WTC11 (cell line): ENCODE measurements around the gene NLN. TPM values are rescaled to one million over a fixed set of nuclear protein-coding genes. Genes with fewer than 3 reads are reported as not detected.
"Not testable (repeated sequence)": the region's sequence is repeated elsewhere in the genome, so short reads cannot be mapped to it uniquely, and the experiment has no call there.

ENCODE experiments used
- ATAC-seq: fragments of 200-7000 bp; cut with Tn5 transposase; 2 replicates; pipeline ENCODE4 v1.10.0; 2021; ENCODE audit warnings: mild to moderate bottlenecking, moderate library complexity
- CTCF ChIA-PET: fragments of 300-600 bp; sonication (Branson Sonifier 250); formaldehyde crosslinking; loops from one replicate; lab custom pipeline; 2021; ENCODE audit warnings: antibody characterized with exemption; lab: Charles Lee
- POLR2A ChIA-PET: fragments of 350-600 bp; sonication (Branson Sonifier 250); formaldehyde crosslinking; loops from one replicate; lab custom pipeline; 2021; ENCODE audit warnings: antibody characterized with exemption; lab: Charles Lee
- DNase-seq: peaks from one replicate; pipeline ENCODE4 v3.0.0; 2021; ENCODE audit warnings: low spot score
- H3K27ac Mint-ChIP-seq: 2 replicates; pipeline ENCODE4 v1.8.0; 2021; ENCODE audit warnings: mixed read lengths
- H3K27me3 Mint-ChIP-seq: 2 replicates; pipeline ENCODE4 v1.8.0; 2021; ENCODE audit warnings: low read depth, mild to moderate bottlenecking, moderate library complexity, mixed read lengths
- H3K36me3 Mint-ChIP-seq: 2 replicates; pipeline ENCODE4 v1.8.0; 2021; ENCODE audit warnings: mixed read lengths
- H3K4me1 Mint-ChIP-seq: 2 replicates; pipeline ENCODE4 v1.8.0; 2022; ENCODE audit warnings: mixed read lengths
- H3K4me3 Mint-ChIP-seq: 2 replicates; pipeline ENCODE4 v1.8.0; 2021; ENCODE audit warnings: mild to moderate bottlenecking, moderate library complexity, mixed read lengths
- H3K9me3 Mint-ChIP-seq: 2 replicates; pipeline ENCODE4 v1.8.0; 2021; ENCODE audit warnings: mixed read lengths
- AR ChIP-seq: fragments of 250-450 bp; sonication (Bioruptor Pico); IDR thresholded peaks from 2 replicates; pipeline ENCODE4 v1.9.0; 2021; ENCODE audit warnings: mild to moderate bottlenecking
- CBFB ChIP-seq: sonication (generic); formaldehyde crosslinking; IDR thresholded peaks from 2 replicates; pipeline ENCODE4 v1.8.1; 2022; ENCODE audit warnings: mild to moderate bottlenecking, low read depth, missing genetic modification reagents
- CREM ChIP-seq: sonication (generic); formaldehyde crosslinking; IDR thresholded peaks from 2 replicates; pipeline ENCODE4 v1.8.1; 2022; ENCODE audit warnings: mild to moderate bottlenecking, missing genetic modification reagents, moderate library complexity
- ERG ChIP-seq: fragments of 250-450 bp; sonication (Bioruptor Pico); IDR thresholded peaks from 2 replicates; pipeline ENCODE4 v1.8.0; 2021; ENCODE audit warnings: mild to moderate bottlenecking
- FOXK1 ChIP-seq: sonication (generic); formaldehyde crosslinking; IDR thresholded peaks from 2 replicates; pipeline ENCODE4 v1.8.0; 2022; ENCODE audit warnings: mild to moderate bottlenecking, moderate library complexity, missing genetic modification reagents
- IRF2 ChIP-seq: sonication (generic); formaldehyde crosslinking; IDR thresholded peaks from 2 replicates; pipeline ENCODE4 v1.8.0; 2022; ENCODE audit warnings: low read depth, missing genetic modification reagents, borderline replicate concordance
- JUN ChIP-seq: sonication (generic); formaldehyde crosslinking; IDR thresholded peaks from 2 replicates; pipeline ENCODE4 v1.8.0; 2023; ENCODE audit warnings: mild to moderate bottlenecking, missing genetic modification reagents
- KAT7 ChIP-seq: sonication (generic); formaldehyde crosslinking; IDR thresholded peaks from 2 replicates; pipeline ENCODE4 v1.8.1; 2023; ENCODE audit warnings: missing genetic modification reagents, mild to moderate bottlenecking, borderline replicate concordance
- MLX ChIP-seq: sonication (generic); formaldehyde crosslinking; IDR thresholded peaks from 2 replicates; pipeline ENCODE4 v1.8.1; 2023; ENCODE audit warnings: mild to moderate bottlenecking, missing genetic modification reagents, moderate library complexity
- MYBL2 ChIP-seq: sonication (generic); formaldehyde crosslinking; IDR thresholded peaks from 2 replicates; pipeline ENCODE4 v1.8.1; 2023; ENCODE audit warnings: mild to moderate bottlenecking, moderate library complexity, missing genetic modification reagents
- NFE2L1 ChIP-seq: sonication (generic); formaldehyde crosslinking; IDR thresholded peaks from 2 replicates; pipeline ENCODE4 v1.8.1; 2023; ENCODE audit warnings: missing genetic modification reagents
- NR1H2 ChIP-seq: sonication (generic); formaldehyde crosslinking; IDR thresholded peaks from 2 replicates; pipeline ENCODE4 v1.9.0; 2021; ENCODE audit warnings: mild to moderate bottlenecking, moderate library complexity, missing genetic modification reagents
- STAT6 ChIP-seq: sonication (generic); formaldehyde crosslinking; conservative IDR thresholded peaks from 2 replicates; pipeline ENCODE4 v1.8.1; 2023; ENCODE audit warnings: mild to moderate bottlenecking, low read depth, missing genetic modification reagents, moderate library complexity
- TEAD4 ChIP-seq: sonication (generic); formaldehyde crosslinking; IDR thresholded peaks from 2 replicates; pipeline ENCODE4 v1.8.0; 2022; ENCODE audit warnings: mild to moderate bottlenecking, missing genetic modification reagents
- TP53 ChIP-seq: sonication (generic); formaldehyde crosslinking; IDR thresholded peaks from 2 replicates; pipeline ENCODE4 v1.8.1; 2023; ENCODE audit warnings: mild to moderate bottlenecking, missing genetic modification reagents
- ZNF219 ChIP-seq: sonication (generic); formaldehyde crosslinking; IDR thresholded peaks from 2 replicates; pipeline ENCODE4 v1.8.0; 2023; ENCODE audit warnings: missing genetic modification reagents, mild to moderate bottlenecking, borderline replicate concordance
- ZNF263 ChIP-seq: sonication (generic); formaldehyde crosslinking; IDR thresholded peaks from 2 replicates; pipeline ENCODE4 v1.8.1; 2022; ENCODE audit warnings: low read depth, mild to moderate bottlenecking, moderate library complexity, missing genetic modification reagents
- ZNF317 ChIP-seq: sonication (generic); formaldehyde crosslinking; IDR thresholded peaks from 2 replicates; pipeline ENCODE4 v1.8.1; 2023; ENCODE audit warnings: low read depth, mild to moderate bottlenecking, moderate library complexity, missing genetic modification reagents, borderline replicate concordance
- ZNF416 ChIP-seq: fragments of 250-450 bp; sonication (Bioruptor Pico); IDR thresholded peaks from 2 replicates; pipeline ENCODE4 v1.9.0; 2021; ENCODE audit warnings: mild to moderate bottlenecking, inconsistent platforms
- ZNF671 ChIP-seq: fragments of 250-450 bp; sonication (Bioruptor Pico); IDR thresholded peaks from 2 replicates; pipeline ENCODE4 v1.8.0; 2021; ENCODE audit warnings: mild to moderate bottlenecking
- total RNA-seq: library from RNA; stranded (reverse); gene quantifications from 3 replicates; pipeline ENCODE4 v1.2.3, GENCODE V29; 2021
- TF ChIP-seq, protein P1 (sequence below): sonication (generic); formaldehyde crosslinking; IDR thresholded peaks from 2 replicates; pipeline ENCODE4 v1.8.0; 2022; ENCODE audit warnings: mild to moderate bottlenecking, missing genetic modification reagents
- TF ChIP-seq, protein P2 (sequence below): fragments of 250-450 bp; sonication (Bioruptor Pico); conservative IDR thresholded peaks from 2 replicates; pipeline ENCODE4 v1.9.0; 2021; ENCODE audit warnings: mild to moderate bottlenecking

NLN gene
- total RNA-seq, 1 experiment from 2014 or later, result 163 TPM

DNA sequence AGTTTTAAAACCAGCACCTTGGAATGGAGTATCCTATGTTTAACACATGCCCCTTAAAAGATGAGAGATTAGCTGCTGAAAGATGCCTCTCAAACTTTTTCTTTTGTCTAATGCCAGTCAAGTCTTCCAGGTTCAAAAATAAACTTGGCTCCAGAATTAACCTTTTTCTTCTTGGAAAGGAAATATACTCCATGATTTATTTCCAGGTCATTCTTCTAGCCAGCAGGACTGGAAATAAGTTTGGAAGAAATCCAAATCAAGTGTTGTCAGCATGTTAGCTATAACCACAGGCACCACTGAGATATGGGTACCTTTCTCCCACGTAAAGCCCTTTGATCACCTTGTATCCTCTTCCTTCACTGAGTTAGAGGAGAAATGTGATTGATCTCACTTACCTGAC is 56.1 kb downstream of the NLN start (continued):
- TF ChIP-seq AR (CRISPR knock-in tag), result no peak
- TF ChIP-seq JUN (CRISPR knock-in tag), result no peak
- no peak for TF ChIP-seq CREM (CRISPR knock-in tag)
- no peak for TF ChIP-seq NFE2L1 (CRISPR knock-in tag)
- TF ChIP-seq, protein P1, sequence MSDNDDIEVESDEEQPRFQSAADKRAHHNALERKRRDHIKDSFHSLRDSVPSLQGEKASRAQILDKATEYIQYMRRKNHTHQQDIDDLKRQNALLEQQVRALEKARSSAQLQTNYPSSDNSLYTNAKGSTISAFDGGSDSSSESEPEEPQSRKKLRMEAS, result no peak
- no peak for TF ChIP-seq FOXK1 (CRISPR knock-in tag)

GRCh38 chr5:65779643-65780042 is 57.6 kb downstream of the NLN start:
- TF ChIP-seq FOXK1 (CRISPR knock-in tag), result no peak
- no peak for TF ChIP-seq ZNF671
- TF ChIP-seq IRF2 (CRISPR knock-in tag), result no peak
- TF ChIP-seq STAT6 (CRISPR knock-in tag), result no peak
- TF ChIP-seq ZNF416 (CRISPR knock-in tag), result no peak
- no peak for TF ChIP-seq MYBL2
- TF ChIP-seq NR1H2, result no peak
- no peak for TF ChIP-seq ZNF219
- TF ChIP-seq CBFB, result no peak
- no peak for TF ChIP-seq ZNF317 (CRISPR knock-in tag)
- H3K27ac Mint-ChIP-seq, result no peak overlapping the region
- no peak overlapping the region for H3K4me3 Mint-ChIP-seq
- no peak for ATAC-seq
- DNase-seq, result no peak
- peaks cover 49% of the 10 kb centered on the region for H3K36me3 Mint-ChIP-seq
- H3K9me3 Mint-ChIP-seq, result no peaks in the 10 kb centered on the region
- ChIA-PET CTCF (no interaction called here), POLR2A (no interaction called here)
- H3K4me1 Mint-ChIP-seq, result no peaks in the 10 kb centered on the region
- H3K27me3 Mint-ChIP-seq, result no peaks in the 10 kb centered on the region

GRCh38 chr5:65788296-65788695 is 66.3 kb downstream of the NLN start:
- H3K27me3 Mint-ChIP-seq, H3K9me3 Mint-ChIP-seq, H3K27ac Mint-ChIP-seq, DNase-seq, CTCF ChIA-PET, H3K4me1 Mint-ChIP-seq, H3K4me3 Mint-ChIP-seq, ATAC-seq, POLR2A ChIA-PET: not testable (repeated sequence)
- H3K36me3 Mint-ChIP-seq, result peaks cover 36% of the 10 kb centered on the region

DNA sequence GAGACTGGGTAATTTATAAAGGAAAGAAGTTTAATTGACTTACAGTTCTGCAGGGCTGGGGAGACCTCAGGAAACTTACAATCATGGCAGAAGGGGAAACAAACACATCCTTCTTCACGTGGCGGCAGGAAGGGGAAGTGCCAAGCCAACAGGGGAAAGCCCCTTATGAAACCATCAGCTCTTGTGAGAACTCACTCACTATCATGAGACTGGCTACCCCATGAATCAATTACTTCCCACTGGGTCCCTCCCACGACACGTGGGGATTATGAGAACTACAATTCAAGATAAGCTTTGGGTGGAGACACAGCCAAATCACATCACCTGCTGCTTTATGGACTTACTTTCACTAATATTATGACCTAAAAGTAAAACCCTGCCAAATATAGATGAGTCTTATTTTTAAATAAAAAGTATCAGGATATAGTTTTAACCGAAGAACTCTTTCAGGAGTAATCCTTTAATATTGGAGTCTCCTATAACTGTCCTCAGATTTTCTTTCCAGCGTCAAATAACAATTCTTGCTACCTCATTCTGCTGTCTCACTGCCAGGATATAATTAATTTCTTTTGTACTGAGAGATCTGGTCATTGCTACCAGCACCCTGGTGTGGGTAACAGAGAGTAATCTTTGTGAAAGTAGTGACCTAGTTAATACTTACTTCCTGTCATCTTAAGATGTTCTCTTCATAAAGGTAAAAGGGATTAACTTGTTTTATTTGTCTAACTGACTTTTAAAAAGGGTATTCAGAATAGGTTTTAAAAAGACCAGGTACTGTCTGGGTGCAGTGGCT is 68.6 kb downstream of the NLN start:
- no peaks in the 10 kb centered on the region for H3K9me3 Mint-ChIP-seq
- H3K27me3 Mint-ChIP-seq, result no peaks in the 10 kb centered on the region
- no peak overlapping the region for H3K4me3 Mint-ChIP-seq
- CTCF ChIA-PET, result no interaction called here
- no peaks in the 10 kb centered on the region for H3K4me1 Mint-ChIP-seq
- H3K27ac Mint-ChIP-seq, result no peak overlapping the region
- ATAC-seq (no peak), DNase-seq (no peak)
- POLR2A ChIA-PET, result no interaction called here
- H3K36me3 Mint-ChIP-seq, result peaks cover 47% of the 10 kb centered on the region
- no peak for TF ChIP-seq TP53 (CRISPR knock-in tag)
- TF ChIP-seq TEAD4 (CRISPR knock-in tag), result no peak
- TF ChIP-seq ERG, result no peak
- TF ChIP-seq KAT7 (CRISPR knock-in tag), result no peak
- TF ChIP-seq ZNF263 (CRISPR knock-in tag), result no peak
- no peak for TF ChIP-seq MLX (CRISPR knock-in tag)
- TF ChIP-seq, protein P2, sequence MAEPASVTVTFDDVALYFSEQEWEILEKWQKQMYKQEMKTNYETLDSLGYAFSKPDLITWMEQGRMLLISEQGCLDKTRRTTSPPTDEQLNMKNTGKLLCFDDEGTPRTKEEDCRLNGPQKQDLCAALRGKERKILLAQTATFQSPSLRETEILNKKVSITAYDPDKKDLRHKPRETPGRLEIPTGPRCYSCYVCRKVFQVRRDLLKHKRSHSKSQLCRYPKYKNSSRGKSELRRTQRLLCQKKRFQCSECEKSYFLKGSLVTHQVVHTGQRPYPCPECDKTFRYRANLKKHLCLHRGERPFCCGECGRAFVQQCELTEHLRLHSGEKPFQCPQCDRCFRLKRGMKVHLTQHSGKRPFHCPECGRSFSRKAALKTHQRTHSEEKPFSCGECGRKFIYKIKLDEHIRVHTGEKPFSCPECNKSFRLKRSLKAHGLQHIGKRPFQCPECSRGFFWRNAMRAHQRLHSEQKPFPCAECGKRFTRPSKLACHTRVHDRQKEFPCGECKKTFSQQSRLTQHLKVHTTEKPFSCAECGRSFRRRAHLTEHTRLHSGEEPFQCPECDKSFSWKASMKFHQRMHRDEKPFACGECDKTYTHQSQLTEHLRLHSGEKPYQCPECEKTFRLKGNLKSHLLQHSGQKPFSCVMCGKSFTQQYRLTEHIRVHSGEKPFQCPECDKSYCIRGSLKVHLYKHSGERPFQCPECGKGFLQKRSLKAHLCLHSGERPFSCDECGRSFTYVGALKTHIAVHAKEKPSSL (CRISPR knock-in tag), result no peak
